ENCODE results near the gene GNAQ.

- no peak for TF ChIP-seq ESRRA (CRISPR knock-in tag; IDR thresholded peaks at IDR 0.05; ENCODE audit: borderline replicate concordance)
- no peak for TF ChIP-seq NR2C2 (CRISPR knock-in tag; IDR thresholded peaks at IDR 0.05)
- TF ChIP-seq, protein P1, sequence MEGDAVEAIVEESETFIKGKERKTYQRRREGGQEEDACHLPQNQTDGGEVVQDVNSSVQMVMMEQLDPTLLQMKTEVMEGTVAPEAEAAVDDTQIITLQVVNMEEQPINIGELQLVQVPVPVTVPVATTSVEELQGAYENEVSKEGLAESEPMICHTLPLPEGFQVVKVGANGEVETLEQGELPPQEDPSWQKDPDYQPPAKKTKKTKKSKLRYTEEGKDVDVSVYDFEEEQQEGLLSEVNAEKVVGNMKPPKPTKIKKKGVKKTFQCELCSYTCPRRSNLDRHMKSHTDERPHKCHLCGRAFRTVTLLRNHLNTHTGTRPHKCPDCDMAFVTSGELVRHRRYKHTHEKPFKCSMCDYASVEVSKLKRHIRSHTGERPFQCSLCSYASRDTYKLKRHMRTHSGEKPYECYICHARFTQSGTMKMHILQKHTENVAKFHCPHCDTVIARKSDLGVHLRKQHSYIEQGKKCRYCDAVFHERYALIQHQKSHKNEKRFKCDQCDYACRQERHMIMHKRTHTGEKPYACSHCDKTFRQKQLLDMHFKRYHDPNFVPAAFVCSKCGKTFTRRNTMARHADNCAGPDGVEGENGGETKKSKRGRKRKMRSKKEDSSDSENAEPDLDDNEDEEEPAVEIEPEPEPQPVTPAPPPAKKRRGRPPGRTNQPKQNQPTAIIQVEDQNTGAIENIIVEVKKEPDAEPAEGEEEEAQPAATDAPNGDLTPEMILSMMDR (IDR thresholded peaks at IDR 0.05), result no peak
- no peak for TF ChIP-seq ATF3 (CRISPR knock-in tag; conservative IDR thresholded peaks at IDR 0.05)
- TF ChIP-seq JUN (CRISPR knock-in tag; IDR thresholded peaks at IDR 0.05), result no peak
- TF ChIP-seq ELF4 (CRISPR knock-in tag; IDR thresholded peaks at IDR 0.05; ENCODE audit: low read depth), result no peak
Observed at GRCh38 chr9:77933019-77933418, 98.6 kb downstream of the GNAQ start.

Measured in WTC11 (cell line).